AG09309 (cell line): ENCODE data around the gene MFRP.
A peak's percentile ranks its signal among the peaks of the same experiment; 100 is the strongest.

ENCODE experiments used
- DNase-seq: peaks from one replicate; pipeline ENCODE4 v3.0.0-alpha.2; 2010; ENCODE audit warnings: low read depth
- H3K4me3 ChIP-seq: 2 replicates; pipeline ENCODE4 v1.5.1; 2011; ENCODE audit warnings: mild to moderate bottlenecking, low read depth, low read length, moderate library complexity; ENCODE audit not compliant: control insufficient read depth
- CTCF ChIP-seq: IDR thresholded peaks from 2 replicates; pipeline ENCODE4 v1.5.1; 2011; ENCODE audit warnings: mild to moderate bottlenecking, low read depth, low read length, inconsistent platforms; ENCODE audit not compliant: insufficient read depth, control insufficient read depth; ENCODE audit errors: missing control alignments

The MFRP gene

GRCh38 chr11:119330237-119330636, 16.3 kb downstream of the MFRP start:
- no peak for TF ChIP-seq CTCF
- no peak for DNase-seq
- no peak overlapping the region for H3K4me3 ChIP-seq

- H3K4me3 ChIP-seq: no peak overlapping the region
- TF ChIP-seq CTCF: no peak
- no peak for DNase-seq
Observed at GRCh38 chr11:119329320-119329719, 17.2 kb downstream of the MFRP start.

- TF ChIP-seq CTCF: no peak
- no peak for DNase-seq
- no peak overlapping the region for H3K4me3 ChIP-seq
Observed at GRCh38 chr11:119324189-119324588, 22.3 kb downstream of the MFRP start.

- TF ChIP-seq CTCF: peak; percentile 72
- no peak for DNase-seq
- H3K4me3 ChIP-seq: no peak overlapping the region
Observed at GRCh38 chr11:119323532-119324033, 22.9 kb downstream of the MFRP start.

GRCh38 chr11:119322921-119323531, 23.5 kb downstream of the MFRP start:
- no peak for TF ChIP-seq CTCF
- no peak overlapping the region for H3K4me3 ChIP-seq
- DNase-seq: no peak

GRCh38 chr11:119322360-119322739, 24.2 kb downstream of the MFRP start:
- H3K4me3 ChIP-seq: no peak overlapping the region
- no peak for TF ChIP-seq CTCF
- DNase-seq: no peak
